GM21529 (cell line): ENCODE measurements around the gene AKAP7.
A peak's percentile ranks its signal among the peaks of the same experiment; 100 is the strongest.
"Not testable (repeated sequence)": the region's sequence is repeated elsewhere in the genome, so short reads cannot be mapped to it uniquely, and the experiment has no call there.

Experiments used
- ATAC-seq: cut with Tn5 transposase; IDR thresholded peaks from one replicate; pipeline ENCODE4 v1.9.1; 2021; ENCODE audit not compliant: unreplicated experiment

The AKAP7 gene

DNA sequence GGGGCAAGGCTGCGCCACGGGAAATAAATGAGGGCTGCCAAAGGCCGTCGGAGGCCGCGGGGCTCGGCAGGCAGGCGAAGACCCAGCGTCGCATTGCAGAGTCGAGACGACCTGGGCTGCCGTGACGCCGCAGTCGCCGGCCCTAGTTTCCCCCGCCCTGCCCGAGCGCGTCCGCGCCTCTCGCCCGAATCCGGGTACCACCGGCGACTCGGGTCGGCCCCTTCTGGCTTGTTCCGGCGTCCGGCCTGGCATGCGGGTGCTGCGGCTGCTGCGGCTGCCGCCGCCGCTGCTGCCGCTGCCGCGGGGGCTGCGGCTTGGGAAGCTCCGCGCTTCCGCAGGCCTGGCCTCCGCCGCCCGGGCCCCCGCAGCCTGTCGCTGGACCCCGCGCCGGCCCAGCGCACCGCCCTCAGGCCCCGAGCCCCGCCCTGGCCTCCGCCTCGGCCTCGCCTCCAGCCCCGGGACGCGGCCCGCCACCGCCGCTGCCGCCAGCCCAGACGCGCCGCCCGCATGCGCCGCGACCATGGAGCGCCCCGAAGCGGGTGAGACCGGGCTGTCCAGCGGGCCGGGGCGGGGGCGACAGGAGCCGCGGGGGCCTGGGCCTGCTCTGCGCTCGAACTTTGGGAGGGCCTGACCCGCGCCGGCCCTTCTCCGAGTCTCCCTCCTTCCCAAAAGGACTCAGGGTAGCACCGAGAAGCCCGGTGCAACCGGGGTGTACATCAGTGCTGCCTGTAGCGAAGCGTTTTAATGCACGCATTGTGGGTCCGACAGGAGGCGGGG, at the start of gene AKAP7:
Gene AKAP7 (plus strand): TSS at position 224 of the 777 bp plus-strand sequence. CDS start 297 bp downstream, at position 521.
- peak; percentile 77 for ATAC-seq

DNA sequence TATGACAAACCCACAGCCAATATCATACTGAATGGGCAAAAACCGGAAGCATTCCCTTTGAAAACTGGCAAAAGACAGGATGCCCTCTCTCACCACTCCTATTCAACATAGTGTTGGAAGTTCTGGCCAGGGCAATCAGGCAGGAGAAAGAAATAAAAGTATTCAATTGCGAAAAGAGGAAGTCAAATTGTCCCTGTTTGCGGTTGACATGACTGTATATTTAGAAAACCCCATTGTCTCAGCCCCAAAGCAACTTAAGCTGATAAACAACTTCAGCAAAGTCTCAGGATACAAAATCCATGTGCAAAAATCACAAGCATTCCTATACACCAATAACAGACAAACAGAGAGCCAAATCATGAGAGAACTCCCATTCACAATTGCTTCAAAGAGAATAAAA, 44.9 kb upstream of the AKAP7 start:
- not testable (repeated sequence) for ATAC-seq

GRCh38 chr6:131091944-131092343, 43.3 kb upstream of the AKAP7 start:
- not testable (repeated sequence) for ATAC-seq

- no peak for ATAC-seq
These were observed 41.9 kb upstream of the AKAP7 start for GRCh38 chr6:131093334-131093733.

- ATAC-seq: no peak
These were observed 38.5 kb upstream of the AKAP7 start for GRCh38 chr6:131096786-131097185.

DNA sequence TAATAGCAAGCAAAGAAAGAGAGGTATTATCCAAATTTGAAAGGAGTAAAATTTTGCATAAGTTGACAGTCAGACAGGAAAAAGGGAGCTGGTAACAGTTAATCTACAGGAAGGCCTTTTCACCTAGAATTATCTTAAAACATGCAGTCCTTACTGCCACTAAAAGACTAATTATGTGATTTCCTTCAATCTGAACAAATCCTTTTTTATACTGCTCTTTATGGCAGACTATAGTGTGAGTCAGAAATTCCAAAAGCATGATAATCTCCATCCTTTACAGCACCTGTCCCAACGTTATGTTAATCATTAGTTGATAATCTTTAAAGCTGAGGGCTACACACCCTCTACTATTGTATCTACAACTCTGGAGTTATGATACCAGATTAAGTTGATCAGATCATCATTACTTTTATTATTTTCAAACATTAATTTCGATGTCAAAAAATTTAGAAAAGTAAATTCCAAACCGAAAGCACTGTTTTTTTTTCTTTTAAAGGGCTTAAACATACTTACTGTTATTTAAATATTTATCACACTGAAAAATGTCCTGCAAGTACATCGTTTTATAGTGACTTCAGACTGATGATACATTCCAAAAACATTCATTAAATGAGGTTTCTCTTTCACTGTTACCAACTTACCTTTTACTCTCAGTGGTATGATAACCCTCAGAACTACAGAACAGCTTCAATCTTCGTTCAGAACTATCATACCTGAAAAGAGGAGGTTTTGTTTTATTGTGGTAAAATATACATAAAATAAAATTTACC, 33.2 kb upstream of the AKAP7 start:
- ATAC-seq: no peak

- no peak for ATAC-seq
These were observed 32.0 kb upstream of the AKAP7 start for GRCh38 chr6:131103296-131103695.

DNA sequence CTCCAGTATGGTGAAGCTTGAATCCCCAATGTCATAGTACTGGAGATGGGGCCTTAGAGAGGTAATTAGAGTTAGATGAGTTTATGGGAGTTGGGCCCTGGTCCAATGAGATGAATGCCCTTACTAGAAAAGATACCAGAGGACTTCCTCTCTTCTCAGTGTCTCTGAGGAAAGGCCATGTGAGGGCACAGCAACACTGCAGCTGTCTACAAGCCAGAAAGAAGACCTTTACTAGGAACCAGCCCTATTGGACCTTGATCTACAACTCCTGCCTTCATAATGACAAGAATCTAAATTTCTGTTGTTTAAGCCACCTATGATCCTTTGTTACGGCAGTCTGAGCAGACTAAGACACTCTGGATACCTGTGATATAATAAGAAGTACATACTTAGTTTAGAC, 31.4 kb upstream of the AKAP7 start:
- no peak for ATAC-seq

- no peak for ATAC-seq
These were observed 28.1 kb upstream of the AKAP7 start for GRCh38 chr6:131107151-131107550.

- no peak for ATAC-seq
These were observed 23.0 kb upstream of the AKAP7 start for GRCh38 chr6:131112249-131112648.

DNA sequence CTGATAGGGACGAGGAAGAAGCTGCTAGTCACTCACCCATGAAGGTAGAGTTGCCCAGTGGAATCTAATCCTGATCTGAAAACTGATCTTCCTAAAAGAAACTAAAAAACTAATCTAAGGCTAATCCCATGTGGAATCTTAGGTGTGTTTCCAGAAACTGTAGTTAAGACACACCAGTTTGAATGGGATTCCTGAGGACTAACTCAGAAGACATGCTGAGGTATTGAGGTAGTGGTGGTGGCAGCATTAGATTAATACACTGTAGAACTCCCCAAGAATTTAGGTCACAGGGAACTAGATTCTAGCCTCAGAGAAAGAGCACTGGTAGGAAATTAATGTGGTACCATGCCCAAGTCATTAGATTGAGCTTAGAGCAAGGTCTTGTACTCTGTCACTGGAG, 19.6 kb upstream of the AKAP7 start:
- ATAC-seq: no peak

GRCh38 chr6:131116321-131116720, 18.9 kb upstream of the AKAP7 start:
- no peak for ATAC-seq

DNA sequence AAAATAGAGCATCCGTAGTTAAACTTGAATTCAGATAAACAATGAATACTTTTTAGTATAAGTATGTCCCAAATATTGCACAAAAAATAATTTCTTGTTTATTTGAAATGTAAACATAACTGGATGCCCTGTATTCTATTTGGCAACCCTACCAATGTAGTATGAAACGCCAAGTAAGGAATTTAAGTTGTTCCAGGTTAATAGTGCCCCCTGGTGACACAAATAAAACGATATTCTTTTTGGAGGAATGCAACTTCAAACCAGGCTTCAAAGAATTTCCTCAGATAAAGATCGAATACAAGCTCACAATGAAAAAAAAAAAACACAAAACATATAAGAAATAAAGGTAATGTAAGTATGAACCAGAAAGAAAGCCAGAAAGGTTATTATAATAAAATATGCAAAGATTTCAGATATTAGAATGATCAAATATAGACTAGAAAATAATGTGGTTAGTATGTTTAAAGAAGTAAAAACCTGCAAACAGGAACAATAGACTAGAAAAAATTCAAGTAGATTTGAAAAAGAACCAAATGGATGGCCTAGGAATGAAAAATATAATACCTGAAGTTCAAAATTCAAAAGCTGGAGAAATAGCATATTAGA, 18.4 kb upstream of the AKAP7 start:
- peak; percentile 70 for ATAC-seq

GRCh38 chr6:131117878-131118277, 17.4 kb upstream of the AKAP7 start:
- ATAC-seq: peak; percentile 44

DNA sequence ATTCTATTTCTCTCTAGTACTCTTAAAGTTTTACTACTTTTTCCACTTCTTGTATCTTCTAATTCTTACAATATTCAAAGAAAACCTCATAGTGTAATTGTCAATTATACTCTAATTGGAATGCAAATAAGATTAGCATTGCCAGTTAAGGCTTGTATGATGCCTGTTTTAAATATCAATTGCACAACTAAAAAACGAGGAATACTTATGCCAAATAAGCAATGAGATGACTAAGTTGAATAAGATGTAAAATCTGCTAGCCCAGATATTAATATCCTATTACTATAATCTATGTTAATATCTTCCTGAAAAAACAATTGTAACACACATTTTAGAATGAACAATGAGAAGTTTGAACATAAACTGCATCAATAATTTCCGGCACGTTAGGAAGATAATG, 13.3 kb upstream of the AKAP7 start:
- ATAC-seq: no peak

GRCh38 chr6:131122516-131122915, 12.8 kb upstream of the AKAP7 start:
- no peak for ATAC-seq

DNA sequence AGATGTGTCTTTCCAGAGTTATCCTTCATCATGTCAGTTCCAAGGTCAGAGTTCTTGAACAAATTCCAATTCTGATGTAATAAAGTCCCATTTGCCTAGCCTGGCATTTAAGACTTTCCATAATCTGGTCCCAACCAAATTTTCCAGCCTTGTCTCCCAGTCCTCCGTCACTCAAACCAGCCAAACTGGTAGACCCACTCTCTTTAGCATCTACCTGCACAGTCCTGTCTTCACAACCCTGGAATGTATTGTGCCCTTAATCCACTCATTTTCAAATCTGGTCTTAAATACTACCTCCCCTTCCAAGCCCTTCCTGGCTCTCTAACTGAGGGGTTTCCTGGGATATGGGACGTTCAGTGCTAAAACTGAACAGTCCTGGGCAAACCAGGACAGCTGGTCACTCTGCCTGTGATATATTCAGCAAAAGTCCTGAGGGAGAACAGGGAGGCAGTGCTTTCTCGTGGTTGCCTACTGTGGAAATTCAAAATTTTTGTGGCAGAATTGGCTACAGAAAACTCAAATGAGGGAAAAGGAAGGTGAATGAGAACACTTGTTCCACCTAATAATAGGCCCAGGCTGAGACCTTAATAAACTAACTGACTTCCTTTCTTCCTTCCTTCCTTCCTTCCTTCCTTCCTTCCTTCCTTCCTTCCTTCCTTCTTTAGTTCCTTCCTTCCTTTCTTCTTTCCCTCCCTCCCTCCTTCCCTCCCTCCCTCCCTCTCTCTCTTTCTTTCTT, 10.8 kb upstream of the AKAP7 start:
- ATAC-seq: no peak

DNA sequence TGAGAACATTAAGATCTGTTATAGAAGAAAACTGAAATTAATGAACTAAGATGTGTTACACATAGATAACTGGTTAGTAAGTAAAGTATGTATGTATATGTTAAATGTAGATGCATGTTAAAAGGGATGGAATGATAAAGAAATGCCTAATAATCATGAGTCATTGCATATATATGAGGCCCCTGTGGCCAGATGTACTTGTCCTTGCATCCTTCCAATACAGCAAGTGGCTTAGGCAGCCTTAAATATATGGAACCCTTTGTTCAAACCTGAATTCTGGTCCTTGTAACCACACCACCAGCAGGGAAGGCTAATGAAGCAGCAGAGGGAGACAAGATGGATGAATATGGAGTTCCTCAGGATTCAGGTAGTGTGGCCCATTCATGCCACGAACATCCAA, 9.8 kb upstream of the AKAP7 start:
- ATAC-seq: no peak

- no peak for ATAC-seq
These were observed 5.3 kb upstream of the AKAP7 start for GRCh38 chr6:131129689-131130553.

DNA sequence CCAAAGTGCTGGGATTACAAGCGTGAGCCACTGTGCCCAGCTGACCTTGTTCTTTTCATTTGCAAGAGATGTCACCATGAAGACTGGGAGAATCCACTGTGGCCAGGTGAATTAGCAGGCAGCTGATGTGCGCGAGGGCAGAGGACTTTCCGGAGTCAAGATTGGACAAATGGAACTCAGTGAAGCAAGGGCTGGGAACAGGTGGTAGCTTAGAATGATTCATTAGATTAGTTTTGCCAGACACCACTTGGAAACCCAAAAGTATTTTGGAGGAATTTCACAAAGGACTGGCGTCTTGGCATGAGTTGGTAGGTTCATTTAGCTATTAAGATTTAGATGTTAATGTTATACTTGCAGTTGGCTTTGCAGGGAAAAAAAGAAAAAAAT, 4.7 kb upstream of the AKAP7 start:
- ATAC-seq: no peak
